Upper lobe of left lung (tissue), 6 donors: ENCODE measurements around the gene CTBS. TPM values are rescaled to one million over a fixed set of nuclear protein-coding genes. Genes with fewer than 3 reads are reported as not detected.

Experiments
- ATAC-seq, 2 donors: fragments of 200-7000 bp; cut with Tn5 transposase; one replicate each; pipeline ENCODE4 v1.9.1; 2022; ENCODE audit warnings: mild to moderate bottlenecking in 2 of 2, moderate library complexity in 2 of 2; ENCODE audit not compliant: low FRiP score in 2 of 2
- DNase-seq, 2 donors: peaks; one replicate each; pipeline ENCODE4 v3.0.0-alpha.2; 2019 to 2020
- H3K27ac ChIP-seq, 4 donors: fragments of 200-600 bp; sonication (generic); one replicate each; pipeline ENCODE4 v1.5.1; 2016 to 2019
- H3K27me3 ChIP-seq, 4 donors: fragments of 200-600 bp; sonication (generic); one replicate each; pipeline ENCODE4 v1.5.1; 2017 to 2019
- H3K36me3 ChIP-seq, 4 donors: fragments of 200-600 bp; sonication (generic); one replicate each; pipeline ENCODE4 v1.5.1; 2016 to 2019
- H3K4me1 ChIP-seq, 4 donors: fragments of 200-600 bp; sonication (generic); one replicate each; pipeline ENCODE4 v1.5.1; 2018 to 2019
- H3K4me3 ChIP-seq, 4 donors: fragments of 200-600 bp; sonication (generic); one replicate each; pipeline ENCODE4 v1.5.1; 2017 to 2019; ENCODE audit warnings: mild to moderate bottlenecking in 2 of 4, moderate library complexity in 1 of 4
- H3K9me3 ChIP-seq, 4 donors: fragments of 200-600 bp; sonication (generic); one replicate each; pipeline ENCODE4 v1.5.1; 2018 to 2019
- EP300 ChIP-seq, 4 donors: sonication (generic); formaldehyde crosslinking; IDR thresholded peaks; one replicate each; pipeline ENCODE4 v1.5.1; 2017; ENCODE audit warnings: antibody characterized with exemption in 4 of 4, control low read depth in 2 of 4
- POLR2A ChIP-seq, 4 donors: fragments of 450-650 bp; IDR thresholded peaks; one replicate each; pipeline ENCODE4 v1.5.1; 2016 to 2017; ENCODE audit warnings: antibody characterized with exemption in 4 of 4, mild to moderate bottlenecking in 2 of 4
- POLR2AphosphoS5 ChIP-seq, 2 donors: sonication (generic); formaldehyde crosslinking; IDR thresholded peaks; one replicate each; pipeline ENCODE4 v1.5.1; 2017; ENCODE audit warnings: antibody characterized with exemption in 2 of 2
- WGBS, 2 donors: methylation state at CpG; one replicate each; pipeline ENCODE4 v1.1.5; 2017 to 2018; 5-methylcytosine and 5-hydroxymethylcytosine counted together
- total RNA-seq, 6 donors: library from RNA; depleted of rRNA in 4 of 6; stranded (reverse); fragments of >200 nt in 4 of 6; gene quantifications; one replicate each; pipeline versions ENCODE4 v1.1.0 to v1.2.1, GENCODE V29; 2016 to 2021
- TF ChIP-seq, protein P1 (sequence below), 6 experiments: fragments of 450-650 bp in 4 of 6; fragments of 200-600 bp in 2 of 6; sonication (generic) in 2 of 6; IDR thresholded peaks; one replicate each; pipeline ENCODE4 v1.5.1; 2016 to 2019; ENCODE audit warnings: antibody characterized with exemption in 6 of 6
- donor health status: DM: no; HTN: no; CAD: no; lungs with moderate emphysema.
- donor health status: DM: no; HTN: yes; CAD: no; lungs with severe emphysema.

Gene CTBS
- total RNA-seq, 6 donors from 2014 or later = 3.0 to 24.7 (median 19.0) TPM

GRCh38 chr1:84524590-84524989 is 49.6 kb downstream of the CTBS start:
- no peaks in the 10 kb centered on the region for H3K27me3 ChIP-seq
- no peak for ATAC-seq
- TF ChIP-seq, protein P1, sequence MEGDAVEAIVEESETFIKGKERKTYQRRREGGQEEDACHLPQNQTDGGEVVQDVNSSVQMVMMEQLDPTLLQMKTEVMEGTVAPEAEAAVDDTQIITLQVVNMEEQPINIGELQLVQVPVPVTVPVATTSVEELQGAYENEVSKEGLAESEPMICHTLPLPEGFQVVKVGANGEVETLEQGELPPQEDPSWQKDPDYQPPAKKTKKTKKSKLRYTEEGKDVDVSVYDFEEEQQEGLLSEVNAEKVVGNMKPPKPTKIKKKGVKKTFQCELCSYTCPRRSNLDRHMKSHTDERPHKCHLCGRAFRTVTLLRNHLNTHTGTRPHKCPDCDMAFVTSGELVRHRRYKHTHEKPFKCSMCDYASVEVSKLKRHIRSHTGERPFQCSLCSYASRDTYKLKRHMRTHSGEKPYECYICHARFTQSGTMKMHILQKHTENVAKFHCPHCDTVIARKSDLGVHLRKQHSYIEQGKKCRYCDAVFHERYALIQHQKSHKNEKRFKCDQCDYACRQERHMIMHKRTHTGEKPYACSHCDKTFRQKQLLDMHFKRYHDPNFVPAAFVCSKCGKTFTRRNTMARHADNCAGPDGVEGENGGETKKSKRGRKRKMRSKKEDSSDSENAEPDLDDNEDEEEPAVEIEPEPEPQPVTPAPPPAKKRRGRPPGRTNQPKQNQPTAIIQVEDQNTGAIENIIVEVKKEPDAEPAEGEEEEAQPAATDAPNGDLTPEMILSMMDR (IDR thresholded peaks at IDR 0.05) = no peak
- TF ChIP-seq EP300 (IDR thresholded peaks at IDR 0.05) = no peak
- no peak for TF ChIP-seq POLR2A (IDR thresholded peaks at IDR 0.05)
- no peak for TF ChIP-seq POLR2AphosphoS5 (IDR thresholded peaks at IDR 0.05)

GRCh38 chr1:84510668-84511067 is 63.6 kb downstream of the CTBS start:
- WGBS, 2 donors = 88 to 93% methylated on average over 3 of the region's 3 CpGs
- no peaks in the 10 kb centered on the region for H3K36me3 ChIP-seq
- H3K4me1 ChIP-seq = peaks cover 0 to 10% (median 4%) of the 10 kb centered on the region in 4 donors
- TF ChIP-seq EP300 (IDR thresholded peaks at IDR 0.05) (no peak), POLR2AphosphoS5 (IDR thresholded peaks at IDR 0.05) (no peak), POLR2A (IDR thresholded peaks at IDR 0.05) (no peak)
- TF ChIP-seq, protein P1 (IDR thresholded peaks at IDR 0.05) = no peak
- H3K27ac ChIP-seq = no peak overlapping the region
- H3K9me3 ChIP-seq = peaks cover 0 to 5% (median 0%) of the 10 kb centered on the region in 4 donors
- ATAC-seq (no peak), DNase-seq (no peak)
- no peak overlapping the region for H3K4me3 ChIP-seq
- H3K27me3 ChIP-seq = no peaks in the 10 kb centered on the region

More at GRCh38 chr1:84524590-84524989, 49.6 kb downstream of the CTBS start:
- no peak overlapping the region for H3K4me3 ChIP-seq
- H3K9me3 ChIP-seq = no peaks in the 10 kb centered on the region
- no peak for DNase-seq
- H3K27ac ChIP-seq = no peak overlapping the region
- no peaks in the 10 kb centered on the region for H3K4me1 ChIP-seq
- H3K36me3 ChIP-seq = no peaks in the 10 kb centered on the region

GRCh38 chr1:84510165-84510564 is 64.1 kb downstream of the CTBS start:
- 66 to 74% methylated on average over 2 of the region's 2 CpGs for WGBS, 2 donors
- no peak for ATAC-seq
- TF ChIP-seq EP300 (IDR thresholded peaks at IDR 0.05) = no peak
- TF ChIP-seq POLR2A (IDR thresholded peaks at IDR 0.05) = no peak
- TF ChIP-seq, protein P1 (IDR thresholded peaks at IDR 0.05) = no peak
- TF ChIP-seq POLR2AphosphoS5 (IDR thresholded peaks at IDR 0.05) = no peak
- DNase-seq = no peak
- Histone ChIP-seq H3K4me3 (no peak overlapping the region), H3K27ac (no peak overlapping the region), H3K36me3 (no peaks in the 10 kb centered on the region), H3K27me3 (no peaks in the 10 kb centered on the region), H3K9me3 (peaks cover 0 to 5% (median 0%) of the 10 kb centered on the region in 4 donors), H3K4me1 (peaks cover 0 to 10% (median 4%) of the 10 kb centered on the region in 4 donors)

GRCh38 chr1:84509029-84509428 is 65.2 kb downstream of the CTBS start:
- WGBS, 2 donors = 95 to 96% methylated on average over 4 of the region's 4 CpGs
- ATAC-seq = no peak

More at GRCh38 chr1:84509029-84509428, 65.2 kb downstream of the CTBS start:
- H3K36me3 ChIP-seq = no peaks in the 10 kb centered on the region
- peaks cover 7 to 18% (median 10%) of the 10 kb centered on the region in 4 donors for H3K4me1 ChIP-seq
- no peaks in the 10 kb centered on the region for H3K27me3 ChIP-seq
- no peak for TF ChIP-seq POLR2A (IDR thresholded peaks at IDR 0.05)
- TF ChIP-seq POLR2AphosphoS5 (IDR thresholded peaks at IDR 0.05) = no peak
- TF ChIP-seq, protein P1 (IDR thresholded peaks at IDR 0.05) = no peak
- TF ChIP-seq EP300 (IDR thresholded peaks at IDR 0.05) = no peak
- no peak for DNase-seq
- H3K4me3 ChIP-seq = no peak overlapping the region
- peaks cover 0 to 5% (median 0%) of the 10 kb centered on the region in 4 donors for H3K9me3 ChIP-seq
- no peak overlapping the region for H3K27ac ChIP-seq
